Type B pancreatic cell (in vitro differentiated cells): ENCODE data around the gene NAA16. TPM values are rescaled to one million over a fixed set of nuclear protein-coding genes. Genes with fewer than 3 reads are reported as not detected.

ENCODE experiments used
- DNase-seq: peaks from one replicate; pipeline ENCODE4 v3.0.0; 2021; ENCODE audit warnings: mixed read lengths; ENCODE audit not compliant: unreplicated experiment; ENCODE audit errors: extremely low spot score
- H3K27ac Mint-ChIP-seq: 2 replicates; pipeline ENCODE4 v1.8.0; 2021; ENCODE audit warnings: mild to moderate bottlenecking, mixed read lengths
- H3K27me3 Mint-ChIP-seq: 2 replicates; pipeline ENCODE4 v1.8.0; 2021; ENCODE audit warnings: mixed read lengths
- H3K36me3 Mint-ChIP-seq: 2 replicates; pipeline ENCODE4 v1.8.0; 2021; ENCODE audit warnings: mixed read lengths
- H3K4me1 Mint-ChIP-seq: one replicate; pipeline ENCODE4 v1.8.0; 2021; ENCODE audit warnings: mixed read lengths; ENCODE audit not compliant: unreplicated experiment
- H3K4me3 Mint-ChIP-seq: 2 replicates; pipeline ENCODE4 v1.8.0; 2021; ENCODE audit warnings: mild to moderate bottlenecking, mixed read lengths
- H3K9me3 Mint-ChIP-seq: 2 replicates; pipeline ENCODE4 v1.8.0; 2021; ENCODE audit warnings: mixed read lengths
- CTCF ChIP-seq: fragments of 200-600 bp; sonication (generic); conservative IDR thresholded peaks from 2 replicates; pipeline ENCODE4 v1.5.0; 2021; ENCODE audit warnings: antibody characterized with exemption, mild to moderate bottlenecking
- total RNA-seq: library from RNA; stranded (reverse); gene quantifications from 2 replicates; pipeline ENCODE4 v1.2.1, GENCODE V29; 2021; ENCODE audit warnings: low replicate concordance

Gene NAA16
- total RNA-seq, 1 donor from 2014 or later: 44.6 TPM

GRCh38 chr13:41296879-41297646, 14.0 kb upstream of the NAA16 start:
- no peak for DNase-seq
- Mint-ChIP-seq H3K4me1 (no peaks in the 10 kb centered on the region), H3K4me3 (no peak overlapping the region)

GRCh38 chr13:41299316-41300094, 11.6 kb upstream of the NAA16 start:
- Mint-ChIP-seq H3K4me3 (no peak overlapping the region), H3K27ac (no peak overlapping the region), H3K36me3 (no peaks in the 10 kb centered on the region), H3K9me3 (peaks cover 5% of the 10 kb centered on the region), H3K27me3 (peaks cover 3% of the 10 kb centered on the region), H3K4me1 (no peaks in the 10 kb centered on the region)
- no peak for DNase-seq
- TF ChIP-seq CTCF: no peak

More at GRCh38 chr13:41296879-41297646, 14.0 kb upstream of the NAA16 start:
- H3K9me3 Mint-ChIP-seq: peaks cover 5% of the 10 kb centered on the region
- TF ChIP-seq CTCF: no peak
- peaks cover 3% of the 10 kb centered on the region for H3K27me3 Mint-ChIP-seq
- H3K36me3 Mint-ChIP-seq: no peaks in the 10 kb centered on the region
- H3K27ac Mint-ChIP-seq: no peak overlapping the region

- Mint-ChIP-seq H3K4me1 (no peaks in the 10 kb centered on the region), H3K36me3 (no peaks in the 10 kb centered on the region), H3K27ac (no peak overlapping the region), H3K4me3 (no peak overlapping the region), H3K9me3 (peaks cover 5% of the 10 kb centered on the region), H3K27me3 (peaks cover 3% of the 10 kb centered on the region)
- no peak for TF ChIP-seq CTCF
- DNase-seq: no peak
These were observed 8.3 kb upstream of the NAA16 start for GRCh38 chr13:41302743-41303142.

- H3K27ac Mint-ChIP-seq: no peak overlapping the region
These were observed 6.5 kb upstream of the NAA16 start for GRCh38 chr13:41304551-41304950.

More at GRCh38 chr13:41304551-41304950, 6.5 kb upstream of the NAA16 start:
- Mint-ChIP-seq H3K4me1 (no peaks in the 10 kb centered on the region), H3K36me3 (no peaks in the 10 kb centered on the region), H3K4me3 (no peak overlapping the region), H3K27me3 (no peaks in the 10 kb centered on the region), H3K9me3 (peaks cover 5% of the 10 kb centered on the region)
- no peak for TF ChIP-seq CTCF
- no peak for DNase-seq
